Keratinocyte (primary cell): ENCODE results near the gene FIGNL1. TPM values are rescaled to one million over a fixed set of nuclear protein-coding genes. Genes with fewer than 3 reads are reported as not detected.

ENCODE experiments used
- DNase-seq: peaks from one replicate; pipeline ENCODE4 v3.0.0-alpha.2; 2011; ENCODE audit warnings: low read depth, missing footprints, low spot score
- FAIRE-seq: peaks from 2 replicates; lab custom pipeline; 2011; peaks lifted over from hg19 to GRCh38; lab: Jason Lieb, UNC
- H2AFZ ChIP-seq: 2 replicates; pipeline ENCODE4 v1.6.0; 2012; ENCODE audit warnings: low read length, control low read depth, inconsistent platforms; ENCODE audit not compliant: control insufficient read depth
- H3K27ac ChIP-seq: 2 replicates; pipeline ENCODE4 v1.5.1; 2011; ENCODE audit warnings: low read length; ENCODE audit not compliant: control insufficient read depth, insufficient read depth
- H3K27me3 ChIP-seq: 3 replicates; pipeline ENCODE4 v1.6.0; 2011; ENCODE audit warnings: low read length; ENCODE audit not compliant: control insufficient read depth, insufficient read depth; ENCODE audit errors: extremely low read depth
- H3K36me3 ChIP-seq, 2 experiments: 2 replicates in 1 of 2; 3 replicates in 1 of 2; pipeline ENCODE4 v1.5.1; 2011; ENCODE audit warnings: low read length in 2 of 2, mild to moderate bottlenecking in 1 of 2; ENCODE audit not compliant: control insufficient read depth in 2 of 2, insufficient read depth in 2 of 2; ENCODE audit errors: extremely low read depth in 1 of 2
- H3K4me1 ChIP-seq: 3 replicates; pipeline ENCODE4 v1.5.1; 2011; ENCODE audit warnings: low read length; ENCODE audit not compliant: control insufficient read depth, insufficient read depth; ENCODE audit errors: extremely low read depth
- H3K4me2 ChIP-seq: 3 replicates; pipeline ENCODE4 v1.6.0; 2011; ENCODE audit warnings: low read depth, low read length; ENCODE audit not compliant: control insufficient read depth, insufficient read depth; ENCODE audit errors: extremely low read depth
- H3K4me3 ChIP-seq, 3 experiments: fragments of 200-600 bp in 1 of 3; sonication (generic) in 1 of 3; 2 replicates in 2 of 3; 3 replicates in 1 of 3; pipeline ENCODE4 v1.5.1; 2011 to 2016; ENCODE audit warnings: low read length in 3 of 3, mild to moderate bottlenecking in 3 of 3, control low read depth in 2 of 3, inconsistent platforms in 1 of 3, low read depth in 1 of 3, mixed read lengths in 1 of 3, mixed run types in 1 of 3, moderate library complexity in 1 of 3; ENCODE audit not compliant: control insufficient read depth in 2 of 3, insufficient read depth in 2 of 3; ENCODE audit errors: extremely low read depth in 1 of 3
- H3K79me2 ChIP-seq: 2 replicates; pipeline ENCODE4 v1.6.0; 2012; ENCODE audit warnings: low read length; ENCODE audit not compliant: control insufficient read depth, insufficient read depth
- H3K9ac ChIP-seq: 3 replicates; pipeline ENCODE4 v1.6.0; 2011; ENCODE audit warnings: low read length; ENCODE audit not compliant: control insufficient read depth, insufficient read depth; ENCODE audit errors: extremely low read depth
- H3K9me1 ChIP-seq: 3 replicates; pipeline ENCODE4 v1.6.0; 2011; ENCODE audit warnings: low read length; ENCODE audit not compliant: control insufficient read depth, insufficient read depth; ENCODE audit errors: extremely low read depth
- H3K9me3 ChIP-seq: 2 replicates; pipeline ENCODE4 v1.5.1; 2012; ENCODE audit warnings: low read depth, low read length; ENCODE audit not compliant: control insufficient read depth
- H4K20me1 ChIP-seq: 3 replicates; pipeline ENCODE4 v1.6.0; 2011; ENCODE audit warnings: low read length; ENCODE audit not compliant: control insufficient read depth, insufficient read depth; ENCODE audit errors: extremely low read depth
- EZH2 ChIP-seq: IDR thresholded peaks from one replicate; pipeline ENCODE4 v1.6.1; 2012; ENCODE audit warnings: inconsistent platforms, mild to moderate bottlenecking, low read length, moderate library complexity
- dilution Hi-C: fragments of 300-500 bp; cut with MboI; formaldehyde crosslinking; loops from one replicate; pipeline ENCODE4 v1.7.0; 2020; ENCODE audit warnings: low sequenced_read_pairs; ENCODE audit not compliant: extremely low pct_ligation_motif_present
- polyA plus RNA-seq, 5 experiments: library from polyadenylated mRNA; depleted of rRNA in 3 of 5; stranded (reverse) in 3 of 5; stranded (forward) in 1 of 5; unstranded in 1 of 5; fragments of >200 nt; gene quantifications; 1 replicate in 1 of 5; 2 replicates in 3 of 5; 3 replicates in 1 of 5; pipeline versions ENCODE4 v1.2.1 to v1.2.3, GENCODE V29; 2011 to 2012; ENCODE audit warnings: missing spikeins in 2 of 5, low read depth in 1 of 5, low replicate concordance in 1 of 5
- TF ChIP-seq, protein P1 (sequence below), 3 experiments: IDR thresholded peaks in 1 of 3; conservative IDR thresholded peaks in 1 of 3; optimal IDR thresholded peaks in 1 of 3; 2 replicates in 2 of 3; 3 replicates in 1 of 3; pipeline versions ENCODE3 to v1.5.1; 2011; ENCODE audit warnings: low read length in 3 of 3, mild to moderate bottlenecking in 3 of 3, moderate library complexity in 2 of 3, control low read depth in 1 of 3, inconsistent platforms in 1 of 3; ENCODE audit not compliant: insufficient read depth in 2 of 3; ENCODE audit errors: extremely low read depth in 1 of 3

FIGNL1 gene
- polyA plus RNA-seq, 1 donor (not counting 4 experiments of a cell fraction or from before 2014, with no cell fraction given), result 12.7 TPM

- Histone ChIP-seq H3K27me3 (no peaks in the 10 kb centered on the region), H3K9me3 (no peaks in the 10 kb centered on the region), H3K4me3 (no peak overlapping the region), H3K9me1 (no peaks in the 10 kb centered on the region), H3K36me3 (no peaks in the 10 kb centered on the region), H3K4me1 (peaks cover 20% of the 10 kb centered on the region), H3K9ac (no peak overlapping the region), H3K27ac (no peak overlapping the region), H2AFZ (no peak overlapping the region), H3K79me2 (no peaks in the 10 kb centered on the region), H3K4me2 (peak overlapping the region; percentile 23), H4K20me1 (no peaks in the 10 kb centered on the region)
- no peak for DNase-seq
- dilution Hi-C loops, result no loop called here
- TF ChIP-seq EZH2, result no peak
- TF ChIP-seq, protein P1, sequence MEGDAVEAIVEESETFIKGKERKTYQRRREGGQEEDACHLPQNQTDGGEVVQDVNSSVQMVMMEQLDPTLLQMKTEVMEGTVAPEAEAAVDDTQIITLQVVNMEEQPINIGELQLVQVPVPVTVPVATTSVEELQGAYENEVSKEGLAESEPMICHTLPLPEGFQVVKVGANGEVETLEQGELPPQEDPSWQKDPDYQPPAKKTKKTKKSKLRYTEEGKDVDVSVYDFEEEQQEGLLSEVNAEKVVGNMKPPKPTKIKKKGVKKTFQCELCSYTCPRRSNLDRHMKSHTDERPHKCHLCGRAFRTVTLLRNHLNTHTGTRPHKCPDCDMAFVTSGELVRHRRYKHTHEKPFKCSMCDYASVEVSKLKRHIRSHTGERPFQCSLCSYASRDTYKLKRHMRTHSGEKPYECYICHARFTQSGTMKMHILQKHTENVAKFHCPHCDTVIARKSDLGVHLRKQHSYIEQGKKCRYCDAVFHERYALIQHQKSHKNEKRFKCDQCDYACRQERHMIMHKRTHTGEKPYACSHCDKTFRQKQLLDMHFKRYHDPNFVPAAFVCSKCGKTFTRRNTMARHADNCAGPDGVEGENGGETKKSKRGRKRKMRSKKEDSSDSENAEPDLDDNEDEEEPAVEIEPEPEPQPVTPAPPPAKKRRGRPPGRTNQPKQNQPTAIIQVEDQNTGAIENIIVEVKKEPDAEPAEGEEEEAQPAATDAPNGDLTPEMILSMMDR (optimal IDR thresholded peaks at IDR 0.05 in 1 of 3, IDR thresholded peaks at IDR 0.05 in 1 of 3, conservative IDR thresholded peaks at IDR 0.05 in 1 of 3; ENCODE audit: extremely low read depth in 1 of 3, insufficient read depth in 2 of 3, low read length in 3 of 3), result no peak
- FAIRE-seq, result no peak
These were observed 47.8 kb upstream of the FIGNL1 start for GRCh38 chr7:50497968-50498367.

- no peaks in the 10 kb centered on the region for H3K9me3 ChIP-seq
- no peak for TF ChIP-seq EZH2
- TF ChIP-seq, protein P1 (optimal IDR thresholded peaks at IDR 0.05 in 1 of 3, IDR thresholded peaks at IDR 0.05 in 1 of 3, conservative IDR thresholded peaks at IDR 0.05 in 1 of 3; ENCODE audit: extremely low read depth in 1 of 3, insufficient read depth in 2 of 3, low read length in 3 of 3), result no peak
- H3K4me1 ChIP-seq, result peaks cover 13% of the 10 kb centered on the region
- H2AFZ ChIP-seq, result no peak overlapping the region
- no peaks in the 10 kb centered on the region for H4K20me1 ChIP-seq
- H3K79me2 ChIP-seq, result no peaks in the 10 kb centered on the region
- no peaks in the 10 kb centered on the region for H3K36me3 ChIP-seq
- H3K27ac ChIP-seq, result no peak overlapping the region
- no peak overlapping the region for H3K4me2 ChIP-seq
- no peak overlapping the region for H3K9ac ChIP-seq
- DNase-seq, result no peak
- H3K4me3 ChIP-seq, result no peak overlapping the region
- no peaks in the 10 kb centered on the region for H3K9me1 ChIP-seq
- dilution Hi-C loops, result no loop called here
- no peak for FAIRE-seq
- peaks cover 6% of the 10 kb centered on the region for H3K27me3 ChIP-seq
These were observed 47.0 kb upstream of the FIGNL1 start for GRCh38 chr7:50497068-50497642.
